PFSK-1 (cell line): ENCODE measurements around the gene TM6SF1.

Experiments
- FOXP2 ChIP-seq: optimal IDR thresholded peaks from 2 replicates; pipeline ENCODE3; 2011; ENCODE audit warnings: borderline replicate concordance, control low read depth, inconsistent platforms; ENCODE audit not compliant: insufficient read depth; ENCODE audit errors: extremely low read length, extremely low read depth
- POLR2AphosphoS5 ChIP-seq: IDR thresholded peaks from 2 replicates; pipeline ENCODE4 v1.6.1; 2012; ENCODE audit warnings: low read depth, mild to moderate bottlenecking, control low read depth, low read length, moderate library complexity
- SIN3A ChIP-seq: IDR thresholded peaks from 2 replicates; pipeline ENCODE4 v1.6.1; 2012; ENCODE audit warnings: mild to moderate bottlenecking, low read length, moderate library complexity, borderline replicate concordance; ENCODE audit not compliant: insufficient read depth
- TAF1 ChIP-seq: IDR thresholded peaks from 2 replicates; pipeline ENCODE4 v1.6.1; 2012; ENCODE audit warnings: low read length, control low read depth, borderline replicate concordance; ENCODE audit not compliant: insufficient read depth
- TF ChIP-seq, protein P1 (sequence below), 2 experiments: IDR thresholded peaks; 2 replicates each; pipeline versions ENCODE4 v1.6.1 to v1.8.0; 2011 to 2012; ENCODE audit warnings: low read depth in 2 of 2, low read length in 2 of 2, control low read depth in 1 of 2, inconsistent platforms in 1 of 2, mild to moderate bottlenecking in 1 of 2, moderate library complexity in 1 of 2; ENCODE audit not compliant: insufficient read depth in 1 of 2

The TM6SF1 gene

DNA sequence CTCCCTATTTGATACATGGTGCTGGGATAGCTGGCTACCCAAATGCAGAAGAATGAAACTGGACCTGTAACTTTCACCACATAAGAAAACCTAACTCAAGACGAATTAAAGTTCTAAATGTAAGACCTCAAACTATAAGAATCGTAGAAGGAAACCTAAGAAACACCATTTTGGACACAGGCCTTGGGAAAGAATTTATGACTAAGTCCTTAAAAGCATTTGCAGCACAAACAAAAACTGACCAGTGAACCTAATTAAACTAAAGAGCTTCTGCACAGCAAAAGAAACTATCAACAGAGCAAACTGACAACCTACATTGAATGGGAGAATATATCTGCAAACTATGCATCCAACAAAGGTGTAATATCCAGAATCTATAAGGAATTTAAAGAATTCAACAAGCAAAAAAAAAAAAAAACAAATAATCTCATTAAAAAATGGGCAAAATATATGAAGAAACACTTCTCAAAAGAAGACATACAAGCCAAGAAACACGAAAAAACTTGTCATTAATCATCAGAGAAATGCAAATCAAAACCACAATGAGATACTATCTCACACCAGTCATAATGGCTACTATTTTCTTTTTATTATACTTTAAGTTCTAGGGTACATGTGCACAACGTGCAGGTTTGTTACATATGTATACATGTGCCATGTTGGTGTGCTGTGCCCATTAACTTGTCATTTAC is 63.2 kb downstream of the TM6SF1 start:
- TF ChIP-seq TAF1 (no peak), SIN3A (no peak), POLR2AphosphoS5 (no peak), FOXP2 (no peak)
- TF ChIP-seq, protein P1, sequence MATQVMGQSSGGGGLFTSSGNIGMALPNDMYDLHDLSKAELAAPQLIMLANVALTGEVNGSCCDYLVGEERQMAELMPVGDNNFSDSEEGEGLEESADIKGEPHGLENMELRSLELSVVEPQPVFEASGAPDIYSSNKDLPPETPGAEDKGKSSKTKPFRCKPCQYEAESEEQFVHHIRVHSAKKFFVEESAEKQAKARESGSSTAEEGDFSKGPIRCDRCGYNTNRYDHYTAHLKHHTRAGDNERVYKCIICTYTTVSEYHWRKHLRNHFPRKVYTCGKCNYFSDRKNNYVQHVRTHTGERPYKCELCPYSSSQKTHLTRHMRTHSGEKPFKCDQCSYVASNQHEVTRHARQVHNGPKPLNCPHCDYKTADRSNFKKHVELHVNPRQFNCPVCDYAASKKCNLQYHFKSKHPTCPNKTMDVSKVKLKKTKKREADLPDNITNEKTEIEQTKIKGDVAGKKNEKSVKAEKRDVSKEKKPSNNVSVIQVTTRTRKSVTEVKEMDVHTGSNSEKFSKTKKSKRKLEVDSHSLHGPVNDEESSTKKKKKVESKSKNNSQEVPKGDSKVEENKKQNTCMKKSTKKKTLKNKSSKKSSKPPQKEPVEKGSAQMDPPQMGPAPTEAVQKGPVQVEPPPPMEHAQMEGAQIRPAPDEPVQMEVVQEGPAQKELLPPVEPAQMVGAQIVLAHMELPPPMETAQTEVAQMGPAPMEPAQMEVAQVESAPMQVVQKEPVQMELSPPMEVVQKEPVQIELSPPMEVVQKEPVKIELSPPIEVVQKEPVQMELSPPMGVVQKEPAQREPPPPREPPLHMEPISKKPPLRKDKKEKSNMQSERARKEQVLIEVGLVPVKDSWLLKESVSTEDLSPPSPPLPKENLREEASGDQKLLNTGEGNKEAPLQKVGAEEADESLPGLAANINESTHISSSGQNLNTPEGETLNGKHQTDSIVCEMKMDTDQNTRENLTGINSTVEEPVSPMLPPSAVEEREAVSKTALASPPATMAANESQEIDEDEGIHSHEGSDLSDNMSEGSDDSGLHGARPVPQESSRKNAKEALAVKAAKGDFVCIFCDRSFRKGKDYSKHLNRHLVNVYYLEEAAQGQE (IDR thresholded peaks at IDR 0.05; ENCODE audit: insufficient read depth in 1 of 2, low read depth in 2 of 2, low read length in 2 of 2), result no peak

DNA sequence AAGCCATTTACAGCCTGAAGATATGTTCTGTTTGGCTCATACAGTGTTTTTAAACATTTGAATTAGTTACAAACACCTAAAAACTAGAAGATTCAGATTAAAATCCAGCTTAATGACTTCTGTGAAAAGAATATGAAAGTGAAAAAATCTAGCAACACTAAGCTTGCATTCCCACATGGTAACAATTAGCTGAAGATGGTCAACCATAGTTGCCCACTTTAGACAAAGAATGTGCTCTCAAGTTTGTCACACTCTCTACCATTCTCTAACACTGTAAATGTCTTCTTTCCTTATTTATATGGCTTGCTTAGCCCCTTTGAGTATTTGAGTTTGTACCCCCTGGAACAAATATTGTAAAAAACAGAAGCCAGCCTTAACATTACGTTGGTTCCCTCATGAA is 67.4 kb downstream of the TM6SF1 start:
- TF ChIP-seq SIN3A (no peak), FOXP2 (no peak), TAF1 (no peak), POLR2AphosphoS5 (no peak)
- TF ChIP-seq, protein P1 (IDR thresholded peaks at IDR 0.05; ENCODE audit: insufficient read depth in 1 of 2, low read depth in 2 of 2, low read length in 2 of 2), result no peak

DNA sequence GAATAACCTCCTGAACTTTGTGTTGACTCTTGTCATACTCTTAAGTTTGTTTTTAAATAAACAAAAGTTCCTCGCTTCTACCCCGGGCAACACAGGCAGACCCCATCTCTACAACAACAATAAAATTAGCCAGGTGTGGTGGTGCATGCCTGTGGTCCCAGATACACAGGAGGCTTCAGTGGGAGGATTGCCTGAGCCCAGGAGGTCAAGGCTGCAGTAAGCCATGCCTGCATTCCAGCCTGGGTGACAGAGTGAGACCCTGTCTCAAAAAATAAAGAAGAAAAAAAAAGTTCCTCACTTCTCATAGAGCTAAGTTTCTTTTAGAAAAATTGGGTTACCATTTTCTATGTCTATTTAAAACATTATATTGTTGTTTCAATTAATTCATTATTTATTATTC is 70.9 kb downstream of the TM6SF1 start:
- TF ChIP-seq SIN3A, result no peak
- TF ChIP-seq, protein P1 (IDR thresholded peaks at IDR 0.05; ENCODE audit: insufficient read depth in 1 of 2, low read depth in 2 of 2, low read length in 2 of 2), result no peak
- TF ChIP-seq TAF1, result no peak
- no peak for TF ChIP-seq POLR2AphosphoS5
- TF ChIP-seq FOXP2, result no peak

DNA sequence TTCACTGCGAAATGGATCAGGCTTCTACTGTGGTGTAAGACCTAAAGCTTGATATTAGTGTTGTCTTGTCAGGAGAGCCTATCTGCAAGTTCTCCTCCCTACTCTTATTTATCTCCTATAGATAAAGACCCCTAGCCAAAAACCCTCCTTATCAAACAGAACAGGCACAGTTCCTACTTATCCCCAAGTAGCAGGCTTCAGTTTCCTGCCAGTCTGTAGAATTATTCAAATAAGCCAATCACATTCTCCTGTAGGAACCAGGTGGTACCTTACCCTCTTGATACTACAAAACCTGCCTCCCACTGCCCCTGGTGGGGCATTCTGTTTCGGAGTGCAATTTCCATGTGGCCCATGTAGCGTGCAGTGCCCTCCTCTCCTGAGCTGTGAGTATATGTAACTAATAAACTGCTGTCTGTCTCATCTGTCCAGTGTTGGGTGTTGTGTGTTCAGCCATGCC is 71.5 kb downstream of the TM6SF1 start:
- no peak for TF ChIP-seq TAF1

DNA sequence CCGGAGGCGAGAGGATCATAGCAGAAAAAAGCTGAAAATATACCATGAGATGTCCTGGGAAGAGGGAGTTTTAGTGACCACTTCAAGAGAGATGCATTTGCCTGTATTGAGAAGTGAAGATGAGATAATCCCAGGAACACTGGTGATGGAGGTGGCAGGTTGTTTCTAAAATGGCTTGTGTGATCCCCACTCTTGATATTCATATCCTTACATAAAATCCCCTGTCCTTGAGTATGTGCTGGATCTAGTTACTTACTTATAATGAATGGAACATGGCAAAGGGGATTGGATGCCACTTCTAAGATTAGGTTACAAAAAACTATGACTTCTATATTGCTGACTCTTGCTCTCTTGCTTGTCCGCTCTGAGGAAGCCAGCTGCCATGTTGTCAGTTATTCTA is 78.1 kb downstream of the TM6SF1 start:
- TF ChIP-seq, protein P1 (IDR thresholded peaks at IDR 0.05; ENCODE audit: insufficient read depth in 1 of 2, low read depth in 2 of 2, low read length in 2 of 2), result no peak
- TF ChIP-seq SIN3A, result no peak
- TF ChIP-seq TAF1, result no peak
- TF ChIP-seq FOXP2, result no peak
